HG02678 (cell line): ENCODE measurements around the gene OSGEP.
"Not testable (repeated sequence)": the region's sequence is repeated elsewhere in the genome, so short reads cannot be mapped to it uniquely, and the experiment has no call there.

ENCODE experiments used
- ATAC-seq: cut with Tn5 transposase; IDR thresholded peaks from one replicate; pipeline ENCODE4 v1.9.1; 2021; ENCODE audit warnings: mild to moderate bottlenecking, moderate library complexity; ENCODE audit not compliant: unreplicated experiment

OSGEP gene

GRCh38 chr14:20469890-20470602 lies 15.4 kb upstream of the OSGEP start:
- ATAC-seq: peak; percentile 35

DNA sequence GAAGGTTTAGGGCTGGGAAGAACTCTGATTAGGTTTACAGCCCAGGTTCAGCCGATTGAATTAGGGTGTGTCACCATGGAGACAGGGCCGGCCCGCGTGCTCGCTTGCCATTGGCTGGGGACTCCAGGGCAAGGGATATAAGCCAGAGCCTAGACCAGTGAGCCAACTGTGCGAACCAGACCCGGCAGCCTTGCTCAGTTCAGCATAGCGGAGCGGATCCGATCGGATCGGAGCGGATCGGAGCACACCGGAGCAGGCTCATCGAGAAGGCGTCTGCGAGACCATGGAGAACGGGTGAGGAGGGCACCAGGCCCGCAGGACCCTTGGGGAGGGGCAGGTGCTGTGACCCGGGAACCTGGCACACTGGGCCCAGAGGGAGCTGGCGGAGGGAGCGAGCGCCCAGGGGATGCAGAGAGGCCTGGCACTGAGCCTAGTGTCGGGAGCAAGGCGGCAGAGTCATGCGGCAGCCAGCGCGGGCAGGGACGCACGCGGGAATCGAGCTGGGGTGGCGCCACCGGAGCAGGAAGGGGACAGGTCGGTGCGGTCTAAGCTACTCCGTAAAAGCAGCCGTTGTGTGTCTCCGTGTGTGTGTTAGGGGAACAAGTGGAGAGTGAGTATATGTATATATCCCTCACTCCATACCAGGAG lies 14.8 kb upstream of the OSGEP start, which contains the start of gene PNP:
TSS of gene PNP (plus strand) at position 165 of the 648 bp plus-strand sequence. CDS start at position 284, 119 bp downstream.
- peak; percentile 96 for ATAC-seq

DNA sequence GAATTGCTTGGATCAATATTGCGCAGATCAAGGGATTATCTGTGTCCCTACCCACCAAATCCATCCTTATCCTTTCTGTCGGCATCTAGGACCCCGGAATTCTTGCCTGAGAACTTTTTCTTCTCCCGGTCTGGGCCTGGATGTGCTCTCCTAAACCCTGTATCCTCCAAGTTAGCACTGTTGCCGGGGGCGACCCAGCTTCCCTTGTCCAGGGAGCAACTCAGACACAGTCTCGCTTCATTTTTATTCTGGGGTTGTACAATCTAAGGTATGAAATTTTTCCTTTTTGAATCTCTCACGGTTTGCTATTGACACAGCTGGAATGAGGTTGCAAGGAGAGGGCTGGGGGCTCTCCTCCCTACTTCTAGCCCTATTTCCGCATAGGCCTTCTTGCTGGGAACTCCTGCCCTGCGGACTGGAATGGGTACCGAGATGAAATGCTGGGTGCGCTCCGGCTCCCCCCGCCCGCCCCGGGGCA lies 14.2 kb upstream of the OSGEP start:
- ATAC-seq: no peak

GRCh38 chr14:20461225-20462141 lies 6.9 kb upstream of the OSGEP start, which contains the start of gene PIP4P1:
TSS of gene PIP4P1 (minus strand) at chr14:20461434. CDS start at chr14:20461325, 109 bp downstream.
- ATAC-seq: peak; percentile 92

DNA sequence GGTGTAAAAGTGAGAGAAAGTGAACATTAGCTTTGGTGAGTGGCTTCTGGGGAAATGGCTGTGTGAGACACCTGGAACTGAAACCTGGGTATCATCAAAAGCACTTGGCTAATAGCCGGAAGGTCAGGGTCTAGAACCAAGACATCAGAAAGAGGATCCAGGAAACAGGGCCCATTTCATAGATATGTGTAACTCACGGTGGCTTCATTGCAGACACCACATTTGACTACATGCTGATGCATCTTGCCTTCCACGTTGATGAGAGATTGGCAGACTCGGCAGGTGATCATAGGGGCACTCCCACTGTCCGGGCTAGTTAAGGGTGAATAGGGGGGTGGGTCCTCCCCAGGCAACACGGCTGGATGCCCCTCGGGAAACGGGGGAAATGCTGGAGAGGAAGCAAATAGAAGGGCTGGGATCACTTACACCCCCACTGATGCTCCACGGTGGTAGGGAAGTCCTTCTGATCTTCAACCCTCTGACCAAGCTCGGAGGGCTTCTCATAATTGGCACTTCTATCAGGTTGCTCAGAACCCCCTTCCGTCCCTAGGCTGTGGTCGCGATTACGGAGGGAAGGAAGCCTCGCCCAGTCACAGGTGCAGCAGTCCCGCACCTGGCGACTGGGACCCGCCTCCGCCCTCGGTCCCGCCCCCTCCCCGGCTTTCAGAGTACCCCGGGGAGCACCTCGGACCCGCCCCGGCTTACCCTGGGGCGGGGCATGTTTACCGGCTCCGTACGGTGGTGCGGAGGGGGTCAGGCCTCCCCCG lies 6.0 kb upstream of the OSGEP start:
- ATAC-seq: peak; percentile 11

DNA sequence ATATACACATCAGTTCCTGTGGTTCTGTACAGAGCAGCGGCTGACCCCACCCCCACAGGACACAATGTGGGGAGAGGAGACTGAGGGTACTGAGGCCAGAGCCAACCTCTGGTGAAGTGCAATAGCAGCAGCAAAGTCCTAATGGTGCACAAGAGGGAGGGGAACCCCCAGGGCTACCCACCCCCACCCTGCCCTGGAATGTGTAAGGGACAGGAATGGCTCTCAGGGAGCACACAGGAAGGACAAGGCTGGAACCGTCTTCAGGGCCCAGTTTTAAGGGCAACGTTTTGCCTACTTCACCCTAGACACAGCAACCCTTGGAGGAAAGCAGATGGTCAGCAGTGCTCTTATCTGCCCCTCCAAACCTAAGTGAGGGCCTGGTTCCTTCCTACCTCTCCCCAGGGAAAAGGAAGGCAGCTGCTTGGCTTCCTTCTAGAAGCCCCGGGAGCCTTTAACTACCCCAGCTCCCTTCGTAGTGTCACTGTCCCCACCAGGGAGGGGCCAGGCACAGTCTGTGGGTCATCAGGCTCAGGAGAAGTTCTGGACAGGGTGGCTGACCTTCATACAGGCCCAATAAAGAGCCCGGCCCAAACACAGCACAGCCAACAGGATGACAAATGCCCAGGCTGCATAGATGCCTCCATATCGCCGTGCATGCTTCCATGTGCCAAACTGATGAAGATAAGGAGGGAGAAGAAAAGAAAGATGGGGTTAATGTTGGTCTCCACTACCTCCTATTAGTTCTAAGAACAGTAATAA lies 3.6 kb upstream of the OSGEP start:
- no peak for ATAC-seq

GRCh38 chr14:20456971-20457370 lies 2.4 kb upstream of the OSGEP start:
- no peak for ATAC-seq

GRCh38 chr14:20455355-20456300 lies 1.0 kb upstream of the OSGEP start:
- peak; percentile 52 for ATAC-seq

- not testable (repeated sequence) for ATAC-seq
Measured at GRCh38 chr14:20452831-20453230, 1.8 kb downstream of the OSGEP start.

GRCh38 chr14:20446889-20447288 lies 7.7 kb downstream of the OSGEP start:
- ATAC-seq: no peak

GRCh38 chr14:20443650-20444049 lies 11.0 kb downstream of the OSGEP start:
- ATAC-seq: not testable (repeated sequence)

DNA sequence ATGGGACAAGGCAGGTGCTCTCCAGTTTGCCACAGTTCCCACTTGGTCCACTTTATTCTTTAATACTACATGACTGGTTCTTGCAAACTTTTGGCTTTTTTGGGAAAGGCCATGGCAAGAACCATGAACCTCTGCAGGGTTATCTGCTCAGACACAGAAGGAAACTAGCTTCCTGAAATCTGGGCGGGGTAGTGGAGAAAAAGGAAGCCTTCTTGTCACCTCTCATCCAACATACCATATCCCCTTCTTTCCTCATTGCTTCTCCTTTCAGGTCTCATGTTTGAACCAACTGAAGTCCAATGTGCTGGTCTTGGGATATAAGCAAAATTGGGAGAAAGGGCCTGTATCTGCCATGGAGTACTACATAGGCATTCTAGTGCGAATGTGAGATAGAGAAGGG lies 13.2 kb downstream of the OSGEP start:
- ATAC-seq: no peak

DNA sequence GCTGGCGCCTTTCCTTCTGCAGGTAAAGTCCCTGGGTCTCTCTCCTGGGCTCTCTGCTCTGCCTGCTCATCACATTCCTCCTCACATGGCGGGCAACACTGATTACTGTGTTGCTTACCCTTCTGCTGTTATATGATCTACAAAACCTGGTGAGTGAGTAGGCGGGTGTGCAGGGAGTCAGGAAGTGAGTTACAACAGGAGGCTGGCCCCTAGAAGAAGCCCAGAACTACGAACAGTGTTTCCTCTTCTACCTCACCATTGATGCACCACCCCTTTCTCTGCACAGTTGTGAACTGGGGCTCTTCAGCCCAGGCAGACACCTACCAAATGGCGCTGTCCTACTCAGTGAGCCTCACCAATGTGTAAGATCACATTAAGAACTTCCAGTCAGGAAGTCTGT lies 13.7 kb downstream of the OSGEP start:
- ATAC-seq: no peak

DNA sequence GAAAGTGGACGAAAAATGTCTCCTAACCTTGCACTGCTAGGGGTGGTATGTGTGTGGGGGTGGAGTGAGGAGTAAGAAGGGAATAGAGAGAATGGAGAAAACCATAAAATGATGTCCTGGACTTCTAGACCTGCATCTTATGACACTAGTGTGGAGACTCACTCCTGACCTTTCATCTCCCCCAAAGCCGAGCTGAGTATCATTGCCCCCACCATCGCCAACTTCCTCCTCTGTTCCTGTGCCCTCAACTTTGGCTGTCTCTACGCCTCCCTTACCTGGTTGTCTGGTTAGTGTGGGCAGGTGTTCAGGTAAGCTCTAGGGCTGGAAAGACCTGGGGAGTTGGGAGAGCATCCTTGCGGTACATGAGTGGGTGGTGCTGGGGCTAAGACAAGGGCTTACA lies 14.1 kb downstream of the OSGEP start:
- no peak for ATAC-seq

DNA sequence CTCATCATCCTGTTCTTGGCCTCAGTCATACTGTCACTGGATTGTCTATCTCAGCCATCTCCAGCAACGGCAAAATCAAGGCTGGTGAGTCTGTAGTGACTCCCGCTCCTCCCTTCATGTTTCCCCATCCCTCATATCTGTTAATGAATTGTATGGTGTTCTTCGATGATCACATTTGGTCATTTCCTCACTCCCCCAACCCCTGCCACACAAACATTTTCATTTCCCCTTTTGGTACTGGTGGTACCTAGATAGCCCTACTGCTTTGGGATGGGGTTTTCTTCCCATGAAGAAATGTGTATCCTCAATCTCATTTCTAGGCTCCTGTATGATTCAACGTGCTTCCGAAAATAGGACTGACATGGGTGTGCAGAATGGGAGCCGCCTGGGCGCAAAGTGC lies 15.9 kb downstream of the OSGEP start:
- no peak for ATAC-seq

GRCh38 chr14:20436363-20436755 lies 18.3 kb downstream of the OSGEP start:
- no peak for ATAC-seq

DNA sequence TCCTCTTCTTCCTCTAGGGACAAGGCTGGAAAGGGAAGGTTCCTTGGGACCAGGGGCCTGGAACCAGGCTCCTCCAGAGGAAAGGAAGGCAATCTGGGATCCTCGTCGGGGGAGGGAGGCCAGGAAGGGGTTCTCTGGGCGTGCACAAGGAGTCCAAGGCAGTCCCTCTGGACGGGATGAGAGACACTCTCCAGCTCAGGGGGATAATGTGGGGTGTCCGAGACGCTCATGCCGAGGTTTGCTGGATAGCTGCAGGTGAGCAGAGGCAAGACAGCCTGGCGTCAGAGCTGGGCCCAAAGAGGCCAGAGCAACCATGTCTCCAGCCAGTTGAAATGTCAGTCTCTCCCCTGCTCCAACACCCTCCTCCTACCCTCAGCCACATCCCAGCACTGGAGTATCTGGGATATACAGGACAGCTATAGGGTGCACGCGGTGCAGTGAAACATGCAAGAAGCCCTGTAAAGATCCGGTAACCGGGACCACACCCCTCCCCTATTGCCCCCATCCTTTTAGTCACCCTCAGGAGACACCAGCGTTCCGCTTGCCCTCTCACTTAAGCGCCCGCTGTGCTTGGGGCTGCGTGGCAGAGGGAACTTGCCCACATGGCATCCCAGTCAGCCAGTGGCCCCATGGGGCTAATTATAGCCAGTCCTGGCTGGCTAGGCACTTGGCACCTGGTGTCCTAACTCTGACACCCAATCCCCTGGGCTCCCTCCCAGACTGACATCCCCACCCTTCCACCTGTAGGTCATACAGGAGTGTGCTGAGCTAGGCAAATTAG lies 18.8 kb downstream of the OSGEP start, which contains the start of gene KLHL33:
TSS of gene KLHL33 (minus strand) at position 585 of the 781 bp plus-strand sequence. CDS start at position 230, 355 bp downstream.
- no peak for ATAC-seq
